ENCODE data around the gene ZNRF3. TPM values are rescaled to one million over a fixed set of nuclear protein-coding genes. Genes with fewer than 3 reads are reported as not detected.
A peak's percentile ranks its signal among the peaks of the same experiment; 100 is the strongest.
"Not testable (repeated sequence)": the region's sequence is repeated elsewhere in the genome, so short reads cannot be mapped to it uniquely, and the experiment has no call there.

The ZNRF3 gene
- total and polyA plus RNA-seq, 8 donors = 8.8 to 30.4 (median 27.2) TPM

- peak; percentile 89 for ATAC-seq
- H3K27ac ChIP-seq = peak overlapping the region; percentile 50 to 75
- TF ChIP-seq CTCF (IDR thresholded peaks at IDR 0.05) = no peak
- intact Hi-C loops (cut with DNase I) = no loop called here
- DNase-seq = peak in 3 of 4 donors; percentile 70 to 81 (median 71)
- H3K4me3 ChIP-seq = no peak overlapping the region
- H3K4me1 ChIP-seq = peaks cover 7 to 20% of the 10 kb centered on the region in 2 donors
- peaks cover 0 to 22% of the 10 kb centered on the region in 2 donors for H3K27me3 ChIP-seq
- no peaks in the 10 kb centered on the region for H3K9me3 ChIP-seq
- H3K36me3 ChIP-seq = no peaks in the 10 kb centered on the region
These were observed 121.4 kb downstream of the ZNRF3 start for GRCh38 chr22:29004647-29005371.

- Histone ChIP-seq H3K27ac (peak overlapping the region in 1 of 2 donors; percentile 50), H3K4me1 (peaks cover 7 to 20% of the 10 kb centered on the region in 2 donors), H3K27me3 (peaks cover 0 to 22% of the 10 kb centered on the region in 2 donors)
- DNase-seq; H3K36me3 ChIP-seq; H3K4me3 ChIP-seq; ATAC-seq; H3K9me3 ChIP-seq; intact Hi-C loops (cut with DNase I): not testable (repeated sequence)
These were observed 122.4 kb downstream of the ZNRF3 start for GRCh38 chr22:29005754-29006153.

- DNase-seq (no peak), ATAC-seq (no peak)
- TF ChIP-seq CTCF (IDR thresholded peaks at IDR 0.05) = no peak
- no peak overlapping the region for H3K4me3 ChIP-seq
- H3K36me3 ChIP-seq = no peaks in the 10 kb centered on the region
- H3K27me3 ChIP-seq = peaks cover 0 to 22% of the 10 kb centered on the region in 2 donors
- H3K9me3 ChIP-seq = no peaks in the 10 kb centered on the region
- intact Hi-C loops (cut with DNase I) = no loop called here
- no peak overlapping the region for H3K27ac ChIP-seq
- peaks cover 8 to 23% of the 10 kb centered on the region in 2 donors for H3K4me1 ChIP-seq
These were observed 123.0 kb downstream of the ZNRF3 start for GRCh38 chr22:29006346-29006745.

GRCh38 chr22:29009148-29009547, 125.8 kb downstream of the ZNRF3 start:
- DNase-seq (no peak), ATAC-seq (no peak)
- H3K36me3 ChIP-seq = no peaks in the 10 kb centered on the region
- peaks cover 11 to 26% of the 10 kb centered on the region in 2 donors for H3K4me1 ChIP-seq
- H3K4me3 ChIP-seq = no peak overlapping the region
- intact Hi-C loops (cut with DNase I) = no loop called here
- H3K27ac ChIP-seq = no peak overlapping the region
- TF ChIP-seq CTCF (IDR thresholded peaks at IDR 0.05) = no peak
- H3K9me3 ChIP-seq = no peaks in the 10 kb centered on the region
- peaks cover 0 to 18% of the 10 kb centered on the region in 2 donors for H3K27me3 ChIP-seq

GRCh38 chr22:29011240-29012100, 128.1 kb downstream of the ZNRF3 start:
- Histone ChIP-seq H3K27ac (no peak overlapping the region), H3K4me1 (peaks cover 4 to 9% of the 10 kb centered on the region in 2 donors), H3K4me3 (no peak overlapping the region), H3K27me3 (no peaks in the 10 kb centered on the region), H3K36me3 (no peaks in the 10 kb centered on the region), H3K9me3 (no peaks in the 10 kb centered on the region)
- ATAC-seq (peak; percentile 23), DNase-seq (no peak)
- intact Hi-C loops (cut with DNase I) = no loop called here
- TF ChIP-seq CTCF (IDR thresholded peaks at IDR 0.05) = no peak
